GM21723 (cell line): ENCODE measurements around the gene WDFY4.

Experiments used
- ATAC-seq: cut with Tn5 transposase; IDR thresholded peaks from one replicate; pipeline ENCODE4 v1.9.1; 2021; ENCODE audit warnings: mild to moderate bottlenecking, moderate library complexity; ENCODE audit not compliant: unreplicated experiment

The WDFY4 gene

DNA sequence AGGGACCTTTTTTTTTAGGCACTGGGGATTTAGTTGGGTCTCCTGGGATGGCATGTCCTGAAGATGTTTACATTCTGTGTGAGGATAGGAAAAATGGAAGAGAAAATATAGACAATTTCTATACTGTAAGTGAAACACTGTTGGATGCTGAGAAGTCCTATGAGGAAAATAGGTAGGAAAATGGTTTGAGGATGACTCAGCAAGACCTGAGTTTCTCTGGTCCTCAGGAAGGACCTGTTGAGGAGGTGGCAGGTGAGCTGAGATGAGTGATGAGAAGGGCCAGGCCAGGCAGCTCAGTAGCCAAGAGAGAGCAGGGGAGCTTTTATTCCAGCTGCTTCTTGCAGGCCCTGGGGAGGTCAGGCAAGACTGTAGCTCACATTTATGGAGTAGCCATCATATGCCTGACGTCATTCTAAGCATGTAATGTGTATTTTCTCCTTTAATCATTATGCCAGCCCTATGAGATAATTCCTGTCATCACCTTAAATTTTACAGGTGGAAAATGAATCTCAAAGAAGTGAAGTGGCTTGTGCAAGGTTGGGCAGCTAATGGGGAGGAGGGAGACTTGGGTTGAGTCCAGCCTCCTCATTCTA is 274.0 kb downstream of the WDFY4 start:
- no peak for ATAC-seq

DNA sequence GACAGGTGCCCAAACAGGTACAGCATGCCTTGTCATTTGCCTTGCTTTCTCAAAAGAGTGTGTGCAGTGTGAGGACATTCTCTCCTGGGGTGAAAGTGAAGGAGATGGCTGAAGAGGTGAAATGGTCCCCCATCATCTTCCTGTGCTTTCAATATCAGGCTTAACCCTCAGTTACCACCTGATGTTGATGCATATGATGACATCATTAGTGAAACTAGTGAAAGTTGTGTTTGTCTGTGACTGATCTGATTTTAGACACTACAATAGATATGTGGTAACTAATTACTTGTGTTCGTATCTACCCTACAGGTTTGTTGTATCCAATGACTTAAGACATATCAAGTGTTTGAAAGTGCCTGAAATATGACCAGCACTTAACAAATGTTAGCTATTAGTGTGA is 279.4 kb downstream of the WDFY4 start:
- no peak for ATAC-seq

DNA sequence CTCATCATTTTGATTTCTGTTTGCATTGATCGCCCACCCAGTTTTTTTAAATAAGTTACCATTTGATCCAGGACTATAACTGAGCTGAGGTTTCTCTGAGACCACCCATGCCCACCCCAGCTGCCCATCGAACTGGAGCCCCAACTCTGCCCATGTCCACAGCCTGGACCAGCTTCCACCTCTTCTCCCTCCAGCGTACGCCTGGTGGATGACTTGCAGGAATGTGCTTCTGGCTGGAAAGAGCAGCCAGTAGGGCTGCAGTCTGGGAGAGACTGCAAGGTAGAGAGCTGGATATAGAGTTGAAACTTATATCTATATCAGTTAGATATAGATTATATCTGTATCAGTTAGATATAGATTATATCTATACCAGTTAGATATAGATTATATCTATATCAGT is 280.8 kb downstream of the WDFY4 start:
- no peak for ATAC-seq

DNA sequence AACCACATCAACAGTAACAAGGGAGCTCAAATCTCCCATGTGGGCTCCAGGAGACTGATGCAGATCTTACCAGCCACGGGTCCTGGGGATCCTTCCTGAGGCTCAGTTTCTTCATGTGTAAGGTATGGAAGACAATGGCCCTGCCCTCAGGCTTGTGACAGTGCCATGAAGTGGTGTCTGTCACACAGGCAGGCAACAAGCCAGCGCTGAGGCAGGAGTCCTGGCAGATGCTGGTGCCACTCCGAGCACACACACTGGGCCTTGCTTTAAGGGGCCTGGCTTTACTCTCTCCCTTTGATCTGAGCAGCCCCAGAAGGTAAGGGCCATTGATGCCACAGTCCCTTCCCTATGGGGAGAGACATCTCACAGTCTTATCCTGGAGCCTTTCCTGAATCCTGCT is 283.4 kb downstream of the WDFY4 start:
- ATAC-seq: no peak

DNA sequence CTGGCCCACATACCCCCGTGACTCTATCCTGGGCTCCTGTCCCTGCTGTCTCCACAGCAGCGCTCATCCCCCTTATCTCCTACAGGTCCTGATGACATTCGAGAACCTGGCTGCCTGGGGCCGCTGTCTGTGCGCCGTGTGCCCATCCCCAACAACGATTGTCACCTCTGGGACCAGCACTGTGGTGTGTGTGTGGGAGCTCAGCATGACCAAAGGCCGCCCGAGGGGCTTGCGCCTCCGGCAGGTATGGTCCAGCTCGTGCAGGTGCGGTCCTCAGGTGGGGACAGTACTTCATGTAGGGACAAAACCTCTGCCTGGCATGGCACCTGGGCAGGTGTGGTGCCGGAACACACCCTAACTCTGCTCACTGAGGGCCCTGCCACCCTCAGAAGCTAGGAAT is 285.4 kb downstream of the WDFY4 start:
- ATAC-seq: no peak

DNA sequence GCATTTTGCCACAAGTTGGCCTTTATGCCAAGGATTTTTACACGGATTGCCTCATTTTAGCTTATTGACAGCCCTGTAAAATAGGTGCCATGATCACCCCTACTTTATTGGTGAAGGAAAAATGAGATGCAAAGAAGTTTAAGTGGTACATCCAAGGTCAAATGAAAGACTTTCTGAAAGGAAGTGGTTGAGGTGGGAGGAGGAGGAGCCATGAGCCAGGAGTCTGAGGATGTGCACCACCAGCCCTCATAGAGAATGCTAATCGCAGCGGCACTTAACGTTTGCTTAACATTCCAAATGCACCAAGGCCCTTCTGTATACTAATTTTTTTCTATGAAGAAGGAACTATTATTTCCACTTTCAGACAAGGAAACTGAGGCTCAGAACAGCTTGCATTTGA is 286.0 kb downstream of the WDFY4 start:
- no peak for ATAC-seq

DNA sequence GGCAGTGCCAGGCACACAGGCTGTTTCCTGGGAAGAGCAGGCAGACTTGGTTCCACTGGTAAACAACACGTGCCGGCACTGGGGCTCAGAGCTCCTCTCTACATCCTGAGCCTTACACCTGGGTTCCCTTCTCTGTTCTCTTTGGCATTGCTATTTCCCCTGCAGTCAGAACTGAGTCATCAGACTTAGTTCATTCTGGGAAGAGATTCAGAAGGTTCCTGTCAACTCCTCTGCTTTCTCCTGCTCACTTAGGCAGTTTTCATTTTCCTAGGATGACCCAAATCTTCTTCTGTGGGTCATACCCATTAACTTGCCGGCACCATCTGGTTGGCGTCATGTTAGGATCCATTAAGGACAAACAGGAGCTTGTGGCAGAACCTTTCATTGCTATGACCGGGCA is 288.4 kb downstream of the WDFY4 start:
- no peak for ATAC-seq

DNA sequence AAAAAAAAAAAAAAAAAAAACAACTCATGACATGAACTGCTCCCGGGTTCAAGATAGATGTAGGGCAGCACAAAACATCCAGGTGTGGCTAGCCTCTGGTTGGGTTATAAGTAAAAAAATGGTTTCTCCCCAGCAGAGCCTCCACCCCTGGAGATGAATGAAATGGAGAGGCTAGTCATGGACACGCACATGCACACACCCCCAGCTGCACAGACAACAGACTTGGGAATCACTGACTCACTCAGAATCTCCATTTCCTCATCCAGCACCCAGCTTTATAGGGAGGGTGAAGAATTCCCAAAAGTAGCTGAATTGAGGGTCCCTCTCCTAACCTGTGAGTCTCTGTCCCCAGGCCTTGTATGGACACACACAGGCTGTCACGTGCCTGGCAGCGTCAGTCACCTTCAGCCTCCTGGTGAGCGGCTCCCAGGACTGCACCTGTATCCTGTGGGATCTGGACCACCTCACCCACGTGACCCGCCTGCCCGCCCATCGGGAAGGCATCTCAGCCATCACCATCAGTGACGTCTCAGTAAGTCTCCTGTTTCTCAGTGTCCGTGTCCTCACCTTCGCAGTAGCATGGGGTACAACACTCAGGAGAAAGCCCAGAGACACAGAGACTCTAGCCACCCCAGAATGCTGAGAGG is 290.0 kb downstream of the WDFY4 start:
- no peak for ATAC-seq

DNA sequence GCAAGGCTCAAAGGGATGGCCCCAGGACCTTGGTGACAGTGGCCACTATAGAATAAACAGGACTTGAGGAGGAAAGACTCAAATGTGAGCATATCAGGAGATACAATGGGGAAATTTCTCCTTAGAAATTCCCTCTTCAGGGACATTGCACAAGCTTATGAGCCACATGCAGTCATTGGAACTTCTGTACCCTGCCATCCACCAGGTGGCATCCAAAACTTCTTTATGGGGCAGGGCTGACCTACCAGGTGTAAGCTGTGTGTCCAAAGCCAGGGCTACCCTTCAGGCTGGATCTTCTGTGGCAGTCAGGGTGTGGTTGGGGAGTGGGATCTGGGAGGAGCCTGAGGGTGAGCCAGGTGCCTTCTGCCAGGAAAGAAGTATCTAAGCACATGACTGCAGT is 291.5 kb downstream of the WDFY4 start:
- no peak for ATAC-seq

DNA sequence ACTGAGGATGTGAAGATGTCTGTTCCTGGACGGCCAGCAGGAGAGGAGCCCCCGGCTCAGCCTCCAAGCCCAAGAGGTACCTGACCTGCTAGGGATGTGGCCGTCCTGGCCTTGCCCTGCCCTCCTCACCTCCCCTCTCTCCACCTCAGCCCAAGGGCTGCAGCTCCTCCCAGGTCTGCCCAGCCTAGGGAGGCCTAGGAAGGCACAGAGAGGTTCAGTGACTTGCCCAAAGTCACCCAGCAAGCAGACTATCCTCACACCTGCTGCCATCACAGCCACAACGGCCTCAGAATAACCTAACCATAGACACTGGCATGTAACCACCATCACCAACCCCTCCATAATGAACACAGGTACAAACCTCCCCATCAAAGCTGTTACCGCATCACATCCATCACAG is 293.6 kb downstream of the WDFY4 start:
- no peak for ATAC-seq

DNA sequence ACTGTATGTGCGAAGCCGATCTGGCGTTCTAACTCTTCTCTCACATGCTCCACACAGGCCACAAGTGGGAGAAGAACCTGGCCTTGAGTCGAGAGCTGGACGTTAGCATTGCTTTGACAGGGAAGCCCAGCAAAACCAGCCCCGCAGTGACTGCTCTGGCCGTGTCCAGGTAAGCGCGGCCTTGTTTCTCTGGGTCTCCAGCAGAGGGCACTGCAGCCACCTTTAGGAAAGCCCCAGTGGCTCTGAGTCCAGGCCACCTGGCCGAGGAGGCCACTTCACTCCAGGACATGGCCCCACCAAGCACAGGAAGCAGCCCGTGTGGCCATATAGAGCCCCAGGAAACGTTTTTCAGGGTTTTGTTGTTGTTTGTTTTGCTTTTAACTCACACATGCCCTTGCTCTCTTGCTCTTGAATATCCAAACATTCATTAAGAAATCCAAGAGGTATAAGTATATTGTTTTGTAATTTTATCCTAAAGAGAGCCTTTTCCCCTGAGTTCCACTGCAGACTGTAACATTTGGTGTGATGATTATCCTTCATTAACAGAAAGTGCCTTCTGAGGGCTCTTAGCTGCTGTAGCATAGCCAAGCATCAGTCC is 296.7 kb downstream of the WDFY4 start:
- ATAC-seq: no peak

DNA sequence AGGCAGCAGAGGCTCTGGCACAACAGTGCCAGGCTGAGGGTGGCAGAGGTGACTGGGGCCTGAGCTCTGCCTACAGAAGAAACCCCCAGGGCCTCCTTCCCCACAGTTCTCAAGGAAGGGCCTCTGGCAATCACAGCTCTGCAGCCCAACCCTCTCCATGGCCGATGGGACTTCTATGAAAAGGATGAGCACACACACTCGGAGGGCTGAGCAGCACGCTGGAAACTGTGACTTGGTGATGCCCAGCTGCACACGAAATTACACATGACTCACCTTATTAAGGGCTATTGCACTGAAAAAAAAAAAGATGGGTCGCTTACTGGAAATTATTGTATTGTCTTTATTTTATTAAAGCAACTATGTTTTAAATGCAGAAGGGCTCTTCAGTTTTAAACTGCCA is 297.9 kb downstream of the WDFY4 start:
- no peak for ATAC-seq

DNA sequence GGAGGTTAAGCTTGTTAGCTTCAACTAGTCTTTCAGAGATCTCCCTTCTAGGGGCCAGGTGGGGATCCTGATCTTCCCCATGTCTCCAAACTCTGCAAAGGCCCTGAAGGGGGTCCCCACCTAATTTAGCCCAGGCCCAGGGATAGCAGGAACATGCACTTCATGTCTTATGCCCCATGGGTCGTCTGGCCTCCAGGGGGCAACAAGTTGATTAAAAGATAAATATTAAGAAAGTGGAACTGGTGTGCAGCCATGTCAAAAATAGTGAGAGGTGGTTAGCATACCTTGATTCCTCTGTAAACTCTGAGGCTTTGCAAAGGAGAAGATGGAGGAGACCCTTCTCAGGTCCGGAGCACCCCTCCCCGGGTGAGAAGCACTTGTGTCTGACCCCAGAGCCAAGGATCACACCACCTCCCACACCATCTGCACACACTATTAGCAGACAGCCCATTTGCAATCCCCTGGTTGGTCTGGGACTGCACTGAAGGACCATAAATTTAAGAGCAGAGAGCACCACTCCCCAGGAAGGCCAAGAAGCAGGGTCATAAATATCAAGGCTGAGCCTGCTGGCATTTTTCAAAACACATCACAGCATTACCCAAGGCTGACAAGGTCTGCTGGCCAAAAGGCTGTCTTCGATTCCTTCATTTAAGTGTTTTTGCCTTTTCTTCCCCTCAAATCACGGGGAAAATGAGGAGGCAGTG is 299.1 kb downstream of the WDFY4 start:
- ATAC-seq: no peak

DNA sequence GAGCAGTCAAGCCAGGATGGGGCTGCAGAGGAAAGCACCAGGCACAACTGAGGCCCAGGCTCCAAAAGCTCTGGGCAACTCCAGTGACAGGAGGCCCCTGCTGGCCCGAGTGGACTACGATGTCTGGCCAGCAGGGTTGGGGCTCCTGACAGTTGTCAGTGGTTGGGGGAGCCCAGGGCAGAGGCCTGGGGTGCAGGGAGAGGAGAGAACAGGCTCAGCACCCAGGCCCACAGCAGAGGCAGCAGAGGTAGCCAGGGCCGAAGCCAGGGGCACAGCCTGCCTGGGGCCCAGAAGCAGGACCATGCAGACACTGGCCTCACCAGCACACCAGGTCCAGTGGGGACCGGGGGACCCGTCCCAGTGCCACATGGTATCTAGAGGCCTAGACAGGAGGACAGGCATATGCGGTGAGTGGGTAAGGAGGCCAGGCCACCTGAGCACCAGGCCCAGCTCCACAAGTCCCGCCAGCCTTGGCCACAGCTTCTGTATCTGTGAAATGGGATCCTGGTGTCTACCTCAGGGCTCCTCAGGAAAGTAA is 301.0 kb downstream of the WDFY4 start:
- no peak for ATAC-seq

DNA sequence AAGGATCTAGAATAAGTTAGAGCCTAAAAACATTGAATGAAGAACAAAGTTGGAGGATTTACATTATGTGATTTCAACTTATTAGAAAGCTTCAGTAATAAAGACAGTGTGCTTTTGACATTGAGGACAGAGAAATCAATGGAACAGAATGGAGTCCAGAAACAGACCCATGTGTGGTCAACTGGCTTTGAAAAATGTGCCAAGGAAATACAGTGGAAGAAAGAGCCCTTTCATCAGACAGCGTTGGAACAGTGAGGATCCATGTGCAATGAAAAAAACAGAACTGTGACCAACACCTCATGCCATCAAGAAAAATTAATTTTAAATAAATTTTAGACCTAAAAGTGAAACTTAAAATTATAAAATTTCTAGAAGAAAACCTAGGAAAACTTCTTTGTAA is 305.6 kb downstream of the WDFY4 start:
- no peak for ATAC-seq

DNA sequence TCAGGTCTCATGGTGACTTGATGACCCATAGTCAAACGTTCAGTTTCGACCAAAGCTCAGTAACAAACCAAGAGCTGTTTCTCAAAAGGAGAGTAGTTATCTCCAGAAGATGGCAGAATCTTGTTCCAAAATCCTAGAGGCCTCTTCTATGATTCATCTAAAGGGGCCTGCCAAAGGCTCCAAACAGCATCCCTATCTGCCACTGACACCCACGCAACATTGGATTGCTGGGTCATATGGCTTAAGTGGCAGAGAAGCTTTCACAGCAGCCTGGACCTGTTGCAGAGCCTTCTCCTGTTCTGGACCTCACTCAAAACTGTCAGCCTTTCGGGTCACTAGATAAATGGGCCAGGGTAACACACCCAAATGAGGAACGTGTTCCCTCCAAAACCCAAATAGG is 309.0 kb downstream of the WDFY4 start:
- no peak for ATAC-seq

DNA sequence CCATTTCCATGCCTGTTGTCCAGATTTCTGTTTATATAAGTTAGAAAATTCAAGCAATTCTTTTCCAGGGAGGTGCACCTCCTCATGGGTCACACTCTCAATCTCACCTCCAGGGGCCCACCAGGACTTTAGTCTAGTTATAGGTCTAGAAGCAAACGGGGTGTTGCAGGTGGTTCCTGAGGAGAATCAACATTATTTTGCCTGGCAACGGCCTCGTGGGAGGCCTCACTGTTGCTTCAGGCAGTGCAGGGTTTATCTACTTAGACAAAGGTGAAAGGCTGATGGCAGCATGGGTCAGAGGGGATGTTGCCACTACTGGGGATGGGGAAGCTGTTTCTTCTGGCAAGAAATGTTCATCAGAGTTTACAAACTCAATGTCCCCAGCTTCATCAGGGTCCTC is 311.7 kb downstream of the WDFY4 start:
- no peak for ATAC-seq

DNA sequence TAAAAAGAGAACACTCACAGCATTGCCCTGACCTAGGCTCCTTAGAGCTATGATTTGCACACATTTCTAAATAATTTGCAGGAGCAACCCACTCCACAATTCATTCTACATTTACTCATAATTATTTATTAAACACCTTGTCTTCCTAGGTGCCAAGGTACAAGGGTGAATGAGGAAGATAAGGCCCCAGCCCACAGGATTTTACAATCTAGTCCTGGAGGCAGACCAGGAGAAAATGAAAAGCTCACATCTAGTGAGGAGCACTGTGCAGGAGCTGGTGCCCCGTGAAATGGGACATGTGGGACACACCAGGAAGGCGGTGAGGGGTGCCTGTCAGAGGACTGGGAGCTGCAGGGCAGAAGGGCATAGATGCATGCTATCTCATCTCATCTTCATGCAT is 314.7 kb downstream of the WDFY4 start:
- no peak for ATAC-seq

DNA sequence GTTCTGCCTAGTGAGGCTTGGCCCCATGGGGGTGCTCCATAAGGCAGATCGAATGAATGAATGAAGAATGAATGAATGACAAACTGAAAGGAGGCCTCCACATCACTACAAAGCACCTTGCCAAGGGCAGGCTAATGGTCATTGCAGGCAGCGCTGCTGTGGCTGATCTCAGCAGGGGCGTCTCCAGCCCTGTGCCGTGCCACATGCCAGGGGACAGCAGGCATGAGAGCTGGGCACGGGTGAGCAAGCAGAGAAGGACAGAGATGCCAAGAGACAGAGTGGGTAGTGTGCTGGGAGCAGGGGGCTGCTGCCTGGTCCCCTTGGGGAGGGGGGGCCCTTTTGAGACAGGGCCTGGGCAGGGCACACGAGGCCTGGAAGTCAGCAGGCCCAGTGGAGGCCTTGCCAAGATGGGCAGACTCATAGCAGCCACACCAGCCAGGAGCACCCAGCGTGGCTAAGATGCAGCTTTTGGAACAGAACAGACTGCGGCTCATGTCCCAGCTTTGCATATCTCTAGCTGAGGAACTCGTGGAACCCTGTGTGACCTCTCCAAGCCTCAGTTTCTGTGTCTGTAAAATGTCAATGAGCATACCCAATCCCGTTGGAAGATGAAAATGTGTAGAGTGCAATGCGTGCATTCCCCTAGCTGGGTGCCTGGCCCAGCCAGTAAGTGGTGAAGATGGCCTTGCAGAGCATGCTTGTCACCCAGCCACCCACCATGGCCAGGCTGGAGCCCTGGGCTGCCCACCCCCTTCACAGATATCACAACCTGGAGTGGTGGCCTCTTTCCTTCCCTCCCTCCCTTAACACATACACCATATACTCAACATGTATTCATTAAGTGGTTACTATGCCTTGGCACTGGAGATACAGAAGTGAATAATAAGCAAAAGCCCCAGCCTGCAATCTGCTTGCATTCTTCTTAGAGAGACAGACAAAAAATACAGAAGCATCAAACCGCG is 316.0 kb downstream of the WDFY4 start:
- no peak for ATAC-seq

DNA sequence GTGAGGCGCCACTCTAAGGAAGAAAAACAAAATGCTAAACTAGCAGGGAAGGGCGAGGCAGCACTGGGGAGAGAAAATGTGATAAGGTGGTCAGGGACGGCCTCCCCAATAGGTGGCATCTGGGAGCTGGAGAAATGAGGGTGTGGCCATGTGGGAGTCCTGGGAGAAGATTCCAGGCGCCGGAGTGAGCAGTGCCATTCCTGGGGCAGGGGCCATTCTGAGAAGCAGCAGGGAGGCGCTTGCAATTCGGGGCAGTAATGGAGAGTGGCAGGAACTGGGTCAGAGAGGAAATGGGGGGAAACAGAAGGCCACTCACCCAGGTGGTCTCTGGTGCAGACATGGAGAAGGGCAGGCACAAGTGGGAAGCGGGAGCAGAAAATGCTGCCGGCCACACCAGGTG is 316.7 kb downstream of the WDFY4 start:
- ATAC-seq: no peak
